T-helper 2 cell treated with Interferon-gamma antibody and Interleukin-4, amounts not matched to agents 100 ng/mL and 5 ng/mL, for 36 hours (primary cell): ENCODE measurements around the gene ALCAM. TPM values are rescaled to one million over a fixed set of nuclear protein-coding genes. Genes with fewer than 3 reads are reported as not detected.

Source experiments
- intact Hi-C: fragments of 100-400 bp; cut with micrococcal nuclease; formaldehyde crosslinking; loops from one replicate; pipeline ENCODE4 v1.15.1; 2023
- total RNA-seq: library from RNA; stranded (reverse); gene quantifications from 2 replicates; pipeline ENCODE4 v1.2.3, GENCODE V29; 2022

The ALCAM gene
- total RNA-seq, 1 donor from 2014 or later, result 12.0 TPM

DNA sequence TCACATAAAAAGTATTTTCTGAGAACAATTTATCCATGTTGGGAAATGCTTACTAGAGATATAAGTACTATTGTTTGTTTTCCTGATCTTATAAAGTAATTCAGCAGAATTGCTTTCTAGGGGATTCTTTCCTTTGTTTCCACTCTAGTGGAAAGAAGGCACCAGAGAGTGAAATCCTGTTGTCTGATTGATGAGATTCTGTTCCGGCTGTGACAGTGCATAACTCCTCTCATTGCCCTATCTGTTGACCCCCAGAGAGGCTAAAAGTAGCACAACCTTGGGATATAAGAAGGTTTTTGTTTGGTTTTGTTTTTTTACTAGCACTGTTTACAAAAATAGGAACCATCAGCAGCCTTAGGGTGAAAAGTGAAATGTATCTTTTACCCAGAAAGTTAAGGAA, 114.1 kb downstream of the ALCAM start:
- intact Hi-C loops, result no loop called here

DNA sequence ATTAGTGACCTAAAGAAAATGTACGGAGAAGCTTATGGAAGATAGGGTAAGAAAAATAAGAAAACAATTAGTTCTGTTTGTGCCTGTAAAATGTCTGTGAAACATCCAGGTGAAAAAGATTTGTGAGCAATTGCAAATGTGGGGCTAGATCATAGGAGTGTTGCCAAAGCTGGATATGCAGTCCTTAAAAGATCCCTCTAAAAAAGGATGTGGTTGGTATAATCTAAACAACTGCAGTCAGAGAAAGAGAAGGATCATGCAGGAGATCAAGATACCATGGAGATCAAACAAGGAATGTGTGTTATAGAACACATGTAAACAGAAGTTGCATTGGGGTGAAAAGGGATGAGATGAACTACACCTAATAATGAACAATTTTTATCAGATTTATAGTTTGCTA, 116.8 kb downstream of the ALCAM start:
- intact Hi-C loops, result no loop called here

DNA sequence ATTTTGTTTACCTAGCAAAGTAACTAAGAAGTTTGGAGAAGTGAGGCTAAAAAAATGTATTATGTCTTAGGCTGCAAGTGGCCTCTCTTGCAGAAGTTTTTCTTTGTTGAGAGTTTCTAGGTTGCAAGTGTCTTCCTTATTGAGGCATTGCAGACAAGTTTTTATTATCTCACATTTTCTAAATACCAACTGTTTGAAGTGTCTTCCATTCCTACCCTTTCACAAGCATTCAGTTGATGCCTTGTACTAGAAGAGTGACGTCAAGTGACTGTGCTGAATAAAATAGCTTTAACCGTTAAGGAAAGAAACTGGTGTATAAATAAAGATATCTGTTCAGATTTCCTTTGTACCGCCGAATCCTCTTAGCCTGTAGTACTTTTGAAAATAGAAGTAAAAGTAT, 123.3 kb downstream of the ALCAM start:
- intact Hi-C loops, result no loop called here

DNA sequence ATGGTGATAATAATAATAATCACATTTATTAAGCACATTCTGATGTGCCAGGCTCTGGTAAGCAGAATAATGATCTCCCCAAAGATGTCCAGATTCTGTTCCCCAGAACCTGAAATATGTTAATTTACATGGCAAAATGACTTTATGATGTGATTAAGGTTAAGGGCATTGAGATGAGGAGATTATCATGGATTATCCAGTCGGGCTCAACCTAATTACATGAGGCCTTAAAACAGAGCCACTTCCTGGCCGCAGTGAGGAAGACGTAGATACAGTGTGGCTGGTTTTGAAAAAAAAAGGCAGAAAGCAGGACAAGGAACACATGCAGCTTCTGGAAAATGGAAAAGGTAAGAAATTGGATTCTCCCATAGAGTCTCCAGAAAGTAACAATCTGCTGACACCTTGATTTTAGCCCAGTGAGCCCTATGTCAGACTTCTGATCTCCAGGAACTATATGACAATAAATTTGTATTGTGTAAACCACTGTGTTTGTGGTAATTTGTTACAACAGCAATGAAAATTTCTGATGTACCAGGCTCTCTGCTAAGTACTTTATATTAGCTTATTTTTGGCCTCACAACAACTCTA, 126.7 kb downstream of the ALCAM start:
- intact Hi-C loops, result no loop called here

DNA sequence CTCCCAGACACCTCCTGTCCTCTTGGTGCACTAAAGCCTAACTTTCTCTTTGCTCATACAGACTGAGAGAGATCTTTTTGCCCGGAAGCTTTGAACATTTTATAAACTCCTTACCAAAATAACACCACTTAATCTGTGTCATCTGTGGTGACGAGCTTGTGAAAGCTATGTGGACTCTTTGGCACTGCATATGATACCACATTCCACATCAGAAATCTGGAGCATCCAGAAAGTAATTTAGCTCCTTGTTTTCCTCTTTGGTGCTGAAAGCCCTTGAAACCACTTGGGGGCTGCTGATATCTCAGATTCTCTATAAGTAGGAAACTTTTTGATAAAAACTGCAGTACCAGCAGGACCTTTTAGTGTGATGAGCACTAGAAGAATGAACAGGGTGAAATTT, 128.3 kb downstream of the ALCAM start:
- intact Hi-C loops, result no loop called here

DNA sequence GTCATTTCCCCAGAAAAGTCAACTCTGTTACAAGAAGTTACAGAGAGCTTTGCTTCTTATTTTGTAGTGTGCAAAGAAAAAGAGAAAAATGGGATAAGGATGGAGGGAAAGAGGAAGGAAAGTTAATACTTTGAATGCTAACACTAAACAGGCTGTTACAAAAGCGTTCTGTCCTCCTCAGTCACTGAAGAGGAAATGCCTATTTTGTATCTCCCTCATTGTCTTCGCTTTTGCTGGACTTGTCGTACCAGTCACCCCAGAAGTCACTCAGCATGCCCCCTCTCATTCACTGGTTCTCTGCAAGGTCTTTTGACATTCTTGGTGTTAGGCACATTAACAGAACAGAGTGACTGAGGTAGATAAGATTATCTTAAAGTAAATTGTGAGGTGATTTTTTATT, 129.6 kb downstream of the ALCAM start:
- intact Hi-C loops, result no loop called here

DNA sequence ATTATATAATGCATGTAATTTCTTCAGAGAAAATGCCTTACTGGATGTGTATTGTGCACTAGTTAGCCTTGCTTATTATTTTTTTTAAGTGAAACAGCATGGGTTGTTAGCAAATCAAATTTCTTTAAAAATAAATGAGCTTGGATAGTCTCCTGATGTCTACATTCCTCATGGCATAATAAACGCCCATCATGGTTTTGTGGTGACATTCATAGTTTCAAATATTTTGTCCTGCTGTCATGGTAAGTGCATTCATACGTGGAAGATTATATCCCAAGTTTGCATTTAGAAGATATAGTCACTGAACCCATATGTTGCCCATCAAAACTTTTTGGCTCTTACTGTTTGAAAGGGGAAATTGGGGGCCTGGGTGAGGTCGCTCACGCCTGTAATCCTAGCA, 130.7 kb downstream of the ALCAM start:
- intact Hi-C loops, result no loop called here

DNA sequence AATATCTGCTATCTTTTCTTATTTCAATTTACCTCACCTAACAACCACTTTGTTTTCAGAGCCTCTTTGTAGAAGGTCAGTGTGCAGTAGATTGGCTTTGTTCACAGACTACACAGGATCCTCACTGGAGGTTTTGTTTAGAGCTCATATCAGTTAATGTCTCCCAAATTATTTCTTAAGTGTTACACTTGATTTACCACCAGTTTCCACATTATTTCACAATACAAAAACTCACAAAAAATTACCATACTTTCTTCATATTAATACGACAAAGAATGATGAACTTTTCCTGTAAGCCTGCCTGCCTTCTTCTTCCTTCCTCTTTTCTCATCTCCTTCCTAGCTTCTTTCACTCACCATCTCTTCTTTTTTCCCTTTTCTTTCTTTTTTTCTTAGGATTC, 133.3 kb downstream of the ALCAM start:
- intact Hi-C loops, result no loop called here

DNA sequence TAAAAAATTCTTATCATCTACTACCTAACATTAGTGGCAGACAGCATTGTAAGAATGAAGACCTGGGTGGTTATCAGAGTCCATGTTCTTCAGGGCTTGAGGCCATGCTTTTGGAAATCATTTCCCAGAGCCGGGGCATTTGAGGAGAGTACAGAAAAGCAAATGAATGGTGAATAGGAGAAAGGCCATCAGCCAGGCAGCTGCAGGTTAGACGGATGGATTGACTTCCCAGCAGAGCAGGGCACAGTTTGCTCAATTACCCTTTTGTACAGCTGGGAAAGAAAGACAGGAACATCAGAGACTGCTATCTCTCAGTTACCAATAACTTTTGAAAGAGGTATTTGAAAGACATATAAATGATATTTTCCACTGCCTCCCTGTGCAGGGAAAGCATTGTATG, 135.6 kb downstream of the ALCAM start:
- intact Hi-C loops, result no loop called here

DNA sequence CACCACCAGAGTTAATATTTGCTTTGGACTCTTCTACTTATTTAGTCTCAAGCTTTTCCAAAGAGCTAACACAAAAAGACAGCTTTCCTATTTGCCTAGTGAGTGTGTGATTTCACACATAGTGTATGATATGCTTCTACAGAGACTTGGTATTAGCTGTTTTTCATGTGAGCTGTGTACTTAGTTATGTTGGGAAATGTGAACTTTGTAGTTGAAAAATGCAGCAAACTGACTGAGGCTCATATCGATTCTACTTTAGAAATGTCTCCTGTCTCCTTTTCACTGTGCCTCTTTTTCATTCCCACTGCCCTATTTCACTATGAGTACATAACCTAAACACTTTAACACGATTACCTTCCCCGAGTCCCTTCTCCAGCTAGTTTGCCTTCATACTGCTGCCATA, 136.5 kb downstream of the ALCAM start:
- intact Hi-C loops, result no loop called here

DNA sequence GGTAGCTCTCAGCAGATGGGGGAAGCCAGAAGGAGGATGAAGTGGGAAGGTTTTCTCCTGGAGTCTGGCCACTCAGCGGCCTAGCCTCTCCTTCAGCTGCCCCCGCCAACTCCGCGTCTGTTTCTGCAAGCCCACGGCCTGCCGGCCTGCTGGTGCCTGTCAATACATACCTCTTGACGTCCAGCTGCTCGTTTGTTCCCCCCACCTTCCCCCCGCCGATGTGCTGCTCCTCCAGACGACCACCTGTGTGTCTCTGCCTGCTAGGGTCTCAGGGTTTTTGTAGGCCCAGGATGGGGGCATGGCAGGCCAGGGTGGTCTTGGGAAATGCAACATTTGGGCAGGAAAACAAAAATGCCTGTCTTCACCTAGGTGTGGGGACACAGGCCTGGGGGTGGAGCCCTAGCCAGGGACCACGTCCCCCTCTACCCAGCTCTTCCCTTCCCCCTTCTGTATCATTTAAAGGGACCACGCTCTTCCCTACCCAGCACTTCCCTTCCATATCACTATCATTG, 137.8 kb downstream of the ALCAM start:
- intact Hi-C loops, result no loop called here

DNA sequence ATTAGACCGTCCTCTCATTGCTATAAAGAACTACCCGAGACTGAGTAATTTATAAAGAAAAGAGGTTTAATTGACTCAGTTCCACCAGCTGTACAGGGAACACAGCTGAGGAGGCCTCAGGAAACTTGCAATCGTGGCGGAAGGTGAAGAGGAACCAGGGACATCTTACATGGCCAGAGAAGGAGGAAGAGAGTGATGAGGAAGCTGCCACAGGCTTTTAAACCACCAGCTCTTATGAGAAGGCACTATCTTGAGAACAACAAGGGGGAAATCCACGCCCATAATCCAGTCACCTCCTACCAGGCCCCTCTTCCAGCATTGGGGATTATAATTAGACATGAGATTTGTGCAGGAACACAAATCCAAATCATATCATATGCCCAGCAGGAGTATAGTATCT, 138.5 kb downstream of the ALCAM start:
- intact Hi-C loops, result no loop called here

DNA sequence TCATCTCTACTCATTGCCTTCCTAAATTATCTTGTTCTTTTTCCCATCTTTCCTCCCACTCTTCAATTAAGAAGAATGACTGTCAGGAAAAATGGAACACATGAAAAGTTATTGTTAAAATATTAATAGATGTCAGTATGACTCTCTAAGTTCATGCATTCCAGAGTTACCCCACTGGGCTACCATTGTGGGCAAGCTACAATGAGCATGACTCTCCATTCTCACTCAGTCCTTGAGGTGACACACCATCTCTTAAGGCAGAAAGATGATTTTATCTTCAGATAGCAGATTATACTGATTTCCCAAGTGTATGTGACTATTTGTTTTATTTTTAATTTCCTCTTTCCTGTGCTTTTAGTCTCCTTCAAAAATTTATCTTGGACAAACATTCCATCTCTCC, 144.3 kb downstream of the ALCAM start:
- intact Hi-C loops, result loop anchor here (10.0 kb wide), 1 partner anchor 886 kb away; no protein-coding TSS in a partner anchor

DNA sequence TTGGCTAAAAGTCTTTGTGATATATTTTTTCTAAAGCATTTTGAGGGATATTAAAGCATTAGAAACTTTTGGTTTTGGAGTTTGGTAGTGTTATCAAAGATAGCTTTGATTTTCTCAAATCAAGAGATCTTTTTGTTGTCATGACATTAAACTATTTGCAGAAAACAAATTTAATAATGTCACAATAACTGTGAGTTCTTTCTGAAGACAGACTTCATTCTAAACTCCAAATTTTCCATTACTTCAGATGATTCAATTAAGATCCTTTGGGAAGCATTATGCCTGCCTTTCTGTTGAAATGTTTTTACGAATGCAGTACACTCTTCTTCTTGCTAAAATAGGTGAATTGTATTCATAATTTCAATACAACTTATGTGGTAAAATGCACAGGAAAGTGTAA, 145.4 kb downstream of the ALCAM start:
- intact Hi-C loops, result loop anchor here (10.0 kb wide), 1 partner anchor 887 kb away; no protein-coding TSS in a partner anchor

DNA sequence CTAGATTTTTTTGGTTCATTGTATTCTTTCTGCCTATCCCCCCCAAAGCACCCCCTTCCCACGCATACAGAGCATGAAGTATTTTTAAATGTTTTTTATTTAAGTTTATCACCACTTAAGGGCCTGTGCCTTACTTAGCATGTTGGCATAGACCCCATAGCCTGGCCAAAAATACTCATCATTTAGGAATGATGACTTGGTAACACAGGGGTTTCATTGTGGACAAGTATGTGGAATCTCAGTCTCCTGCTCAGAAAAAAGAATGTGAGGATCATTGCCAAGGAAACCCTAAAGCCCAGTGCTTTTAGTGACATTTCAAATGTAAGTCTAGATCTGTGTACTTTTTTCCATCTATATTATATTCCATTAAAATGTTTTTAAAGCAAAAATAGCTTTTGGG, 146.3 kb downstream of the ALCAM start:
- intact Hi-C loops, result loop anchor here (10.0 kb wide), 1 partner anchor 888 kb away; no protein-coding TSS in a partner anchor

DNA sequence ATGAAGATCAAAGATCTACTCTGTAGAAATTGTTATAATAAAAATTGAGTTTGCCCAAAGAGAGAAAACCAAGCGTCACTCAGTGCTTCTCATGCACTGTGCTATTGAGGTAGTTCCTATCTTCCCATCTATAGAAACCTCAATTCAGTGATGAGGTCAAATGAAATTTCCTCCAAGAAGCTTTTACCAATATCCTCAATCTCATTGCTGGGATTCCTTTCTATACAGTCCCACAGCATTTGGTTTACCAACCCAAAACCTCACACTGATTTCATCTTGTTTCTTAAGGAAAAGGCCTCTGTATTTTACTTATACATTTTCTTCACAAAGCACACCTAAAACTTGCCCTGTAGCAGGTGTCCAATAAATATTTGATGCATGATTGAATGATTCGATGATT, 147.2 kb downstream of the ALCAM start:
- intact Hi-C loops, result loop anchor here (10.0 kb wide), 1 partner anchor 889 kb away; no protein-coding TSS in a partner anchor

DNA sequence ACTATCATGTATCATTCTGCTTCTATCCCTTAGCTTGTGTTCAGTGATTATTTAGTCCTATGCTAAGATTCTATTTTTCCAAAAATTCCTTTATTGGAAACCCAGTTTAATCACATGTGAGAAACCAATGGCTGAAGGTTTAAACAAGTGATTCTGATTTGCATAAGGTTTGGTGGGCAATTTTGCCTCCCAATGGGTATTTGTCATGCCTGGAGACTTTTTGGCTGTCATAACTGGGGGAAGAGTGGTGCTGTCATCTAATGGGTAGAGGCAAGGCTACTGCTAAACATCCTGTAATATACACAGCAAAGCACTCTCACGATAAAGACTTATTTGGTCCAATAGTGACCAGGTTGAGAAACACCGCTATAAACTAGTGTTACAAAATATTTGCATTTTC, 148.7 kb downstream of the ALCAM start:
- intact Hi-C loops, result loop anchor here (10.0 kb wide), 1 partner anchor 891 kb away; no protein-coding TSS in a partner anchor

DNA sequence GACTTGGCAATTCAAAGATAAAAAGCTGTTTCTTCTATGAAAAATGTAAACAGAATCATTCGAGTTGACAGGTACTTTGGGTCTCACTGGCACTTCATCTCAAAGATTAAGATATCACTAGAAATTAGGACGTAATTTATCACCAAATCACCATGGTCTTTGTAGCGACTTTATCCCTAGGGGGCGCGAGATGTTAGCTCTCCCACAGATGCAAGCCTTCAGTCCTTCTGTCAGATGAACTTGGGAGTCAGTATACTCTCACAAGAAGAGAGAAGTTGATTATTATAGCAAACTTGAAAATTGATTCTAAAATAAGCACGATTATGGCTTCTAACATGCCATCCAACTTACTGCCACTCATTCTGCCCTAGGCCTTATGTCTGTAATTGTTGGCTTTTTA, 150.3 kb downstream of the ALCAM start:
- intact Hi-C loops, result loop anchor here (10.0 kb wide), 1 partner anchor 892 kb away; no protein-coding TSS in a partner anchor

DNA sequence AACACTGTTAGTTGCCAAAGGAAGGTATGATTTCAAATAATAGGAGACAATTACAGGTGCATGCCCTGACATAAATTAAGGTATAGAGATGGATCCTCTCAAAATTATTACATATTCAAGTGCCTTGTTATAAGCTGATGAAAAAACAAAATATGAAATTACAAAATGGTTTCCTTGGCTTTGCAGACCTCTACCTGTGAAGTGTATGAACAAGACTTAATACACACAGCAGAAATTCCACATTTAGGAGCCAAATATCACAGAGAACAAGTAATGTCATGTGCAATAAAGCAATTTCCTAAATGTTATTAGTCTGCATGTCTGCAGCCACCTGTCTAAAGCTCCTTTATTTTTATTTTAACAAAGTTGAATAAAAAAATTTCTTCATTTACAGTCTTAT, 151.5 kb downstream of the ALCAM start:
- intact Hi-C loops, result loop anchor here (2.0 to 10.0 kb wide), 5 partner anchors 151 to 1091 kb away; partner anchors contain the start of gene ALCAM

DNA sequence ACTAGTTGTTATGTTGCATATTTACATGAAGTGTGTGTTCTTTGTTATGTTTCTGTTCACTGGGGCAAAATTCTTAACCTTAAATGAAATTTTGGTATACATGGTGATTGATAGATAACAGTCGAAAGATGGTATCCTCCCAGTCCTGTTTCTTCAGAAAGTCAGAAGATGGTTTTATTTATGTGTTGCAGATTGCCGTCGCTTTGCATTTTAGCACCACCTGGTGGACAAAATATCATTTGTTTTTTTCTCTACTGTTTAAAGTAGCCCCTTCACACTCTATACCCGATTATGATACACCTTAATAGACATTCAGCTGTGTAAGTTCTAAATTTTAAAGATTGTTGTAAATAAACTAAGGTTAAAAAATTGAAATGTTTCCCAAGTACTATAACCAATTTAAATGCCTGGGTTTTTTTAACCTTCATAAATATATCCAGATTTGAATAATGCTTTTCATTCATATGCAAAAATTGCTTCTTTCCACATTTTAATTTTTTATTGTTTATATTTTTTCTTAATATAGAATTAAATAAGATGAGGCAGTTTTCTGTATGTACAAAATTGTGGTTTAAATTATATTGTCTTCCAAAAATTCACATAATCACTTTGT, 152.2 kb downstream of the ALCAM start:
- intact Hi-C loops, result loop anchor here (2.0 to 10.0 kb wide), 5 partner anchors 152 to 1090 kb away; partner anchors contain the start of gene ALCAM

DNA sequence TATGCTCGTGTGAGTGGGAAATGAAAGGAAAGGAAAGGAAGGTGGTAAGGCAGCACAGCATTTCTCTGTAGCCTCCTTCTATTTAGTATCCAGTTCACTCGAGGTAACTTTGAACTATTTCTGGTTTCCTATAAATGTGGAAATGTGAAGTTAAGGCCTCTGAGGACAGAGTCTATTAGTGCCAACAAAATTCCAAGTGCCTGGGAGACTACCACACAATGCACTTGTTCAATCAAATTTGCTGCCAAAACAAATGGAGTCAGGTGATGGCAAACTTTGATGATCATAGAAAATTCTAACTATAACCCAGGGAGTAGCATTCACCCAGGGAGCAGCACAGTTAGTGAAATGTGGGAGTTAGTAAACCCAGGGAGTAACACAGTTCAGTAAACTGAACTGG, 155.1 kb downstream of the ALCAM start:
- intact Hi-C loops, result no loop called here

DNA sequence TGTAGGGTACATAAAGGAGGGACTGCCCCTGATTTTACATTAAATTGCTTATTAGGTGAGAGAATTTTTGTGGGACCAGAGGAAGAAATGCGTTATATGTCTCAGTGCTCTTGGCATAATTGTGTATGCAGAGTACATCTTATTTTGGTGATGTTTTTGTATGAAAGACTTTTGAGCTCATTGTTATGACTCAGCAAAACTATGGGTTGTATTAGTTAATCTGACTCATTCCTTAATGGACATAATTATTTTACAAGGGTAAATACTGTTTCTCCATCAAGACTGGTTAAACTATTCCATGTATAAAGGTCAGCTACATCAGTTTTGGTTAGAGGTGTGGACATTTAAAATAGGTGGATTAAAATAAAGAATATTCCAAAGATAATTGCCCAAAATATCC, 156.8 kb downstream of the ALCAM start:
- intact Hi-C loops, result no loop called here

DNA sequence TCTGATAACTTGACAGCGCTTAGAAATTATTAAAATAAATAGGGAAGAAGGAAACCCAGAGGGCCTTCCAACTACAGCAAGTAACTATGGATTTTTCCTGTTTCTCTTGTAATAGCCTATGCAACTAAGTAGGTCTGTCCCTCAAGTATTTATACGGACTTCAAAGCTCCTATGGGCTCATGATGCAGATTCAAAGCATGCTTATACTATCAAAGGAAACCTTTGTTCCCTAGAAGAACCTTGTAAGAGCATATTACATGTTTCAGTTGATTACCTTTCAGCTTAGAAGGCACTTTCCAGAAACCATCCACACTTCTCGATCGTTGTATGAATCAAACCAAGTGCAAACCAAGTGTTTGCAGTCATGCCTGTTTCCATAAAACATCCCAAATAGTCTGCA, 158.8 kb downstream of the ALCAM start:
- intact Hi-C loops, result no loop called here
